Gastrocnemius medialis (tissue), 4 donors: ENCODE results near the gene ANKRD40CL.

Experiments
- POLR2A ChIP-seq, 2 donors: fragments of 450-650 bp; IDR thresholded peaks; one replicate each; pipeline ENCODE4 v1.6.1; 2017; ENCODE audit warnings: antibody characterized with exemption in 2 of 2, mild to moderate bottlenecking in 2 of 2, moderate library complexity in 2 of 2
- TF ChIP-seq, protein P1 (sequence below), 5 experiments: fragments of 450-650 bp in 3 of 5; fragments of 200-600 bp in 2 of 5; sonication (generic) in 2 of 5; IDR thresholded peaks in 4 of 5; conservative IDR thresholded peaks in 1 of 5; 1 replicate in 4 of 5; 2 replicates in 1 of 5; pipeline ENCODE4 v1.5.1; 2016 to 2019; ENCODE audit warnings: antibody characterized with exemption in 5 of 5, mild to moderate bottlenecking in 3 of 5, moderate library complexity in 3 of 5

DNA sequence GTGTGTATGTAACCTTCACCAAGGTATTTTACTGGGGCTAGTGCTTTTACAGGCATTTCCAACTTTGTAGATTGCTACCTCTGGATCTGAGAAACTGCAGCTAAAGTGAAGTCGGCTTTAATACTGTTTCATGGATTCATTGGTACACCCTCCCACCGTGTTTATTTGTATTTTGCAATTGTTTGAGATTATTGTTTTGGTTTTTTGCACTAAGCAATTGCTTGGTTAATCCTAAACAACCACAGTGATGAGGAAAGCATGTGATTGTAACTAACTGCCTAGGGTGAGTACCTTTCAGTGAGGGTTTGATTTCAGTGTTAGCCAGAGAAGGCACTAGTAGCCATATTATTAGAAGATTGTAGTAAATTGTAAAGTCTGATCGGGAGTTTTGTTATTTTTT, 44.6 kb downstream of the ANKRD40CL start:
- TF ChIP-seq, protein P1, sequence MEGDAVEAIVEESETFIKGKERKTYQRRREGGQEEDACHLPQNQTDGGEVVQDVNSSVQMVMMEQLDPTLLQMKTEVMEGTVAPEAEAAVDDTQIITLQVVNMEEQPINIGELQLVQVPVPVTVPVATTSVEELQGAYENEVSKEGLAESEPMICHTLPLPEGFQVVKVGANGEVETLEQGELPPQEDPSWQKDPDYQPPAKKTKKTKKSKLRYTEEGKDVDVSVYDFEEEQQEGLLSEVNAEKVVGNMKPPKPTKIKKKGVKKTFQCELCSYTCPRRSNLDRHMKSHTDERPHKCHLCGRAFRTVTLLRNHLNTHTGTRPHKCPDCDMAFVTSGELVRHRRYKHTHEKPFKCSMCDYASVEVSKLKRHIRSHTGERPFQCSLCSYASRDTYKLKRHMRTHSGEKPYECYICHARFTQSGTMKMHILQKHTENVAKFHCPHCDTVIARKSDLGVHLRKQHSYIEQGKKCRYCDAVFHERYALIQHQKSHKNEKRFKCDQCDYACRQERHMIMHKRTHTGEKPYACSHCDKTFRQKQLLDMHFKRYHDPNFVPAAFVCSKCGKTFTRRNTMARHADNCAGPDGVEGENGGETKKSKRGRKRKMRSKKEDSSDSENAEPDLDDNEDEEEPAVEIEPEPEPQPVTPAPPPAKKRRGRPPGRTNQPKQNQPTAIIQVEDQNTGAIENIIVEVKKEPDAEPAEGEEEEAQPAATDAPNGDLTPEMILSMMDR (IDR thresholded peaks at IDR 0.05 in 4 of 5, conservative IDR thresholded peaks at IDR 0.05 in 1 of 5) = no peak
- no peak for TF ChIP-seq POLR2A (IDR thresholded peaks at IDR 0.05)
